Transverse colon (tissue), 4 donors: ENCODE measurements around the gene IDNK. TPM values are rescaled to one million over a fixed set of nuclear protein-coding genes. Genes with fewer than 3 reads are reported as not detected.

Source experiments
- DNase-seq: peaks from one replicate; pipeline ENCODE4 v3.0.0-alpha.2; 2019
- H3K27ac ChIP-seq, 4 donors: fragments of 200-600 bp; sonication (generic); 2 replicates each; pipeline ENCODE4 v1.5.1; 2016 to 2018; ENCODE audit warnings: inconsistent platforms in 4 of 4
- H3K27me3 ChIP-seq: fragments of 200-600 bp; sonication (generic); 2 replicates; pipeline ENCODE4 v1.5.1; 2017; ENCODE audit warnings: inconsistent platforms
- H3K36me3 ChIP-seq, 4 donors: fragments of 200-600 bp; sonication (generic); 2 replicates each; pipeline ENCODE4 v1.5.1; 2017 to 2019; ENCODE audit warnings: inconsistent platforms in 4 of 4
- H3K4me1 ChIP-seq, 4 donors: fragments of 200-600 bp; sonication (generic); 2 replicates each; pipeline ENCODE4 v1.5.1; 2017 to 2020; ENCODE audit warnings: inconsistent platforms in 4 of 4
- H3K4me3 ChIP-seq, 4 donors: fragments of 200-600 bp; sonication (generic); 1 replicate in 1 of 4; 2 replicates in 3 of 4; pipeline versions ENCODE4 v1.5.1 to v1.6.1; 2017 to 2019; ENCODE audit warnings: inconsistent platforms in 4 of 4
- H3K9me3 ChIP-seq, 2 donors: fragments of 200-600 bp; sonication (generic); 2 replicates each; pipeline ENCODE4 v1.5.1; 2017 to 2019; ENCODE audit warnings: inconsistent platforms in 2 of 2
- EP300 ChIP-seq: sonication (generic); formaldehyde crosslinking; IDR thresholded peaks from one replicate; pipeline ENCODE4 v1.6.1; 2017; ENCODE audit warnings: antibody characterized with exemption, low read depth
- POLR2A ChIP-seq: fragments of 450-650 bp; IDR thresholded peaks from one replicate; pipeline ENCODE4 v1.6.1; 2016; ENCODE audit warnings: antibody characterized with exemption, mild to moderate bottlenecking, moderate library complexity
- POLR2AphosphoS5 ChIP-seq, 3 donors: sonication (generic); formaldehyde crosslinking; IDR thresholded peaks; one replicate each; pipeline ENCODE4 v1.6.1; 2016; ENCODE audit warnings: antibody characterized with exemption in 3 of 3
- WGBS, 2 donors: methylation state at CpG; one replicate each; pipeline ENCODE4 v1.1.5; 2018; ENCODE audit warnings: low coverage in 1 of 2; 5-methylcytosine and 5-hydroxymethylcytosine counted together
- in situ Hi-C, 4 donors: fragments of 200-750 bp; cut with MboI; loops; one replicate each; pipeline versions ENCODE4 v1.15.0 to v1.15.1; 2017; ENCODE audit warnings: low sequenced_read_pairs in 3 of 4, low pct_ligation_motif_present in 1 of 4, low pct_unique_long_range_greater_than_20kb in 1 of 4
- intact Hi-C: fragments of 100-400 bp; cut with DNase I; formaldehyde crosslinking; loops from one replicate; pipeline ENCODE4 v1.15.1; 2023; ENCODE audit warnings: low total_unique reads
- total RNA-seq, 4 donors: library from RNA; depleted of rRNA; stranded (reverse); fragments of >200 nt; gene quantifications; one replicate each; pipeline ENCODE4 v1.1.0, GENCODE V29; 2016
- TF ChIP-seq, protein P1 (sequence below), 5 experiments: fragments of 200-600 bp in 3 of 5; fragments of 450-650 bp in 2 of 5; sonication (generic) in 3 of 5; IDR thresholded peaks; 1 replicate in 2 of 5; 2 replicates in 3 of 5; pipeline ENCODE4 v1.5.1; 2016 to 2017; ENCODE audit warnings: antibody characterized with exemption in 5 of 5, inconsistent platforms in 3 of 5, mild to moderate bottlenecking in 2 of 5, moderate library complexity in 1 of 5

The IDNK gene
- total RNA-seq, 4 donors from 2014 or later, result 4.6 to 18.7 TPM; not detected in 2

DNA sequence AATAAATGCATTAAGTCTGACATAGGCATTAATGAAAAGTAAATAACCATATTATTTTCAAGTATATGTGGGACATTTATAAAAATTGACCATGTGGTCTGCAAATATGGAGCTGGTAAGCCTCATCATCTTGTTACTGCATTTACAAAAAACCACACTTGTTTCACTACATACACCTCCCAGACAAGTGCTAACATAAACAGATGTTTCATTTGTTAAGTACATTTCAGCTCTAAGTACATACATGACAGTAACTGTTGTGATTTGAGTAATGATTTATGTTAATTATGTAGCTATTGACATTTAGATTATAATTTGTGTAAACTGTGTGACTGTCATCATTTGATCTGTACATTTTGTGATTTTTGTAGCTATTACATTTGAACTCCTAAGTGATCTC lies 13.9 kb downstream of the IDNK start:
- intact Hi-C loops, result no loop called here
- DNase-seq, result no peak
- Histone ChIP-seq H3K4me3 (no peak overlapping the region), H3K9me3 (no peaks in the 10 kb centered on the region), H3K27me3 (no peaks in the 10 kb centered on the region), H3K4me1 (no peaks in the 10 kb centered on the region), H3K36me3 (no peaks in the 10 kb centered on the region), H3K27ac (no peak overlapping the region)
- TF ChIP-seq POLR2A, result no peak
- TF ChIP-seq EP300, result no peak
- no peak for TF ChIP-seq POLR2AphosphoS5 (IDR thresholded peaks at IDR 0.05)
- TF ChIP-seq, protein P1, sequence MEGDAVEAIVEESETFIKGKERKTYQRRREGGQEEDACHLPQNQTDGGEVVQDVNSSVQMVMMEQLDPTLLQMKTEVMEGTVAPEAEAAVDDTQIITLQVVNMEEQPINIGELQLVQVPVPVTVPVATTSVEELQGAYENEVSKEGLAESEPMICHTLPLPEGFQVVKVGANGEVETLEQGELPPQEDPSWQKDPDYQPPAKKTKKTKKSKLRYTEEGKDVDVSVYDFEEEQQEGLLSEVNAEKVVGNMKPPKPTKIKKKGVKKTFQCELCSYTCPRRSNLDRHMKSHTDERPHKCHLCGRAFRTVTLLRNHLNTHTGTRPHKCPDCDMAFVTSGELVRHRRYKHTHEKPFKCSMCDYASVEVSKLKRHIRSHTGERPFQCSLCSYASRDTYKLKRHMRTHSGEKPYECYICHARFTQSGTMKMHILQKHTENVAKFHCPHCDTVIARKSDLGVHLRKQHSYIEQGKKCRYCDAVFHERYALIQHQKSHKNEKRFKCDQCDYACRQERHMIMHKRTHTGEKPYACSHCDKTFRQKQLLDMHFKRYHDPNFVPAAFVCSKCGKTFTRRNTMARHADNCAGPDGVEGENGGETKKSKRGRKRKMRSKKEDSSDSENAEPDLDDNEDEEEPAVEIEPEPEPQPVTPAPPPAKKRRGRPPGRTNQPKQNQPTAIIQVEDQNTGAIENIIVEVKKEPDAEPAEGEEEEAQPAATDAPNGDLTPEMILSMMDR (IDR thresholded peaks at IDR 0.05), result no peak
- in situ Hi-C loops, result no loop called here

DNA sequence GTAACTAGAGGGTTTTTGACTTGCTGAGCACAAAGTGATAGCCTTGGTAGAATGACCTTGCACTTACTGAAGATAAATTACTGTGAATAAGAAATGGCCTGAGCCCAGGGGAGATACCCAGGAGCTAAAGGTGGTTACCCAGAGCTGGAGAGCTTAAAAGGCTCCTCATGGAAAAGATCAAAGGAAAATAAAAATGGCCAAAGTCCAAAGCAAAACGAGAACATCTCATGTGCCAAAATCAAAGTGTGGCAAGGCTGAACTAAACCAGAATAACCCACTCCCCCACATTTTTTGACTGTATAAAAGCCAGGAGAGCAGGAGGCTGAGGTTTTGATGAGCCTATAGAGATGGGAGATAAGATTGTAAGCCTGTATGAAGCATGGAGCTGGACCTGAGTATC lies 14.4 kb downstream of the IDNK start:
- Histone ChIP-seq H3K36me3 (no peaks in the 10 kb centered on the region), H3K9me3 (no peaks in the 10 kb centered on the region), H3K4me1 (no peaks in the 10 kb centered on the region), H3K4me3 (no peak overlapping the region), H3K27ac (no peak overlapping the region), H3K27me3 (no peaks in the 10 kb centered on the region)
- WGBS, 2 donors, result 38 to 42% methylated on average over 1 of the region's 1 CpG
- DNase-seq, result no peak
- in situ Hi-C loops (no loop called here), intact Hi-C loops (no loop called here)
- TF ChIP-seq, protein P1 (IDR thresholded peaks at IDR 0.05), result no peak
- no peak for TF ChIP-seq POLR2A
- TF ChIP-seq EP300, result no peak
- TF ChIP-seq POLR2AphosphoS5 (IDR thresholded peaks at IDR 0.05), result no peak

DNA sequence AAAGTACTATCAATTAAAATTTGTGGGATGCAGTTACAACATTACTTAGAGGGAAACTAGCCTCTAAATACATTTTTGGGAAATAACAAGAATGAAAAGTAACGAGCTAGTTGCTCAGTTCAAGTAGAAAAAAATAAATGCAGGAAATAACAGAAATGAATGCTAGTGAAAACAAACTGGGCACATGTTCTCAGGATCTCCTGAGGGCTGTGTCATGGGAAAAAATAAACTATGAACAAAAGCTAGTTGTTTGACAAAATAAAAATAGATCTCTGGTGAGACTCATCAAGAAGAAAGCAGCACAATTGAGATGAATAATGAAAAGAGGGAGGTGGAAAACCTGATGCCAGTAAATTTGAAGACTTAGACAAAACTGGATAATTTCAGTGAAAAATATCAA lies 16.3 kb downstream of the IDNK start:
- Histone ChIP-seq H3K4me3 (no peak overlapping the region), H3K9me3 (no peaks in the 10 kb centered on the region), H3K4me1 (no peaks in the 10 kb centered on the region), H3K27me3 (no peaks in the 10 kb centered on the region), H3K36me3 (no peaks in the 10 kb centered on the region), H3K27ac (no peak overlapping the region)
- intact Hi-C loops, result no loop called here
- TF ChIP-seq POLR2AphosphoS5 (IDR thresholded peaks at IDR 0.05) (no peak), POLR2A (no peak), EP300 (no peak)
- TF ChIP-seq, protein P1 (IDR thresholded peaks at IDR 0.05), result no peak
- WGBS, 2 donors, result 40 to 78% methylated on average over 1 of the region's 1 CpG
- in situ Hi-C loops, result no loop called here
- DNase-seq, result no peak

DNA sequence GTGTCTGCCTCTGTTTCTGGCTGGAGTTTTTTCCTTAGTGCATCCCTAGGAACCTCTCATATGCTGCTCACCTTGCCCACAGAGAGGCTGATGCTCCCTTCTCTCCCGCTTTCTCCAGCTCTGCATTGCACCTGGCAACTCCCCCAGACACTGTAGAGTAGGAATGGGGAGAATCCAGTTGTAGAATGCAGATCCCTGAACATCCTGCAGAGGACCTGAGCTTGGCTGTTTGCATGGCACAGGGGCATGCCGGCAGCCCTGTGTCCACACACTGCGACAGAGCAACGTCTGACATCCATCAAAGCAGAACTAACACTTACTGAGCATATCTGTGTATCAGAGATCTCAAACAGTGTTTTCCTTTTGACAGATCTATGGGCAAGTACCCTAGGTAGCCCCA lies 19.9 kb downstream of the IDNK start:
- no peaks in the 10 kb centered on the region for H3K9me3 ChIP-seq
- no peak overlapping the region for H3K4me3 ChIP-seq
- TF ChIP-seq, protein P1 (IDR thresholded peaks at IDR 0.05), result no peak
- TF ChIP-seq POLR2AphosphoS5 (IDR thresholded peaks at IDR 0.05), result no peak
- no peak for TF ChIP-seq POLR2A
- no peak for TF ChIP-seq EP300
- no peaks in the 10 kb centered on the region for H3K27me3 ChIP-seq
- H3K4me1 ChIP-seq, result no peaks in the 10 kb centered on the region
- H3K36me3 ChIP-seq, result no peaks in the 10 kb centered on the region
- WGBS, 2 donors, result 82% methylated on average over 4 of the region's 4 CpGs; no CpG with 5 or more reads in 1 of the 2 donors
- no peak overlapping the region for H3K27ac ChIP-seq
- no peak for DNase-seq
- intact Hi-C loops, result no loop called here
- in situ Hi-C loops, result no loop called here
